ENCODE results near the gene ANTXR1. TPM values are rescaled to one million over a fixed set of nuclear protein-coding genes. Genes with fewer than 3 reads are reported as not detected.
"Not testable (repeated sequence)": the region's sequence is repeated elsewhere in the genome, so short reads cannot be mapped to it uniquely, and the experiment has no call there.

ANTXR1 gene
- total RNA-seq, 1 donor from 2014 or later: 87.8 TPM

GRCh38 chr2:69231612-69232277, 218.8 kb downstream of the ANTXR1 start:
- DNase-seq (ENCODE audit: low spot score): no peak

- DNase-seq (ENCODE audit: low spot score): not testable (repeated sequence)
These were observed 222.9 kb downstream of the ANTXR1 start for GRCh38 chr2:69235835-69236234.

DNA sequence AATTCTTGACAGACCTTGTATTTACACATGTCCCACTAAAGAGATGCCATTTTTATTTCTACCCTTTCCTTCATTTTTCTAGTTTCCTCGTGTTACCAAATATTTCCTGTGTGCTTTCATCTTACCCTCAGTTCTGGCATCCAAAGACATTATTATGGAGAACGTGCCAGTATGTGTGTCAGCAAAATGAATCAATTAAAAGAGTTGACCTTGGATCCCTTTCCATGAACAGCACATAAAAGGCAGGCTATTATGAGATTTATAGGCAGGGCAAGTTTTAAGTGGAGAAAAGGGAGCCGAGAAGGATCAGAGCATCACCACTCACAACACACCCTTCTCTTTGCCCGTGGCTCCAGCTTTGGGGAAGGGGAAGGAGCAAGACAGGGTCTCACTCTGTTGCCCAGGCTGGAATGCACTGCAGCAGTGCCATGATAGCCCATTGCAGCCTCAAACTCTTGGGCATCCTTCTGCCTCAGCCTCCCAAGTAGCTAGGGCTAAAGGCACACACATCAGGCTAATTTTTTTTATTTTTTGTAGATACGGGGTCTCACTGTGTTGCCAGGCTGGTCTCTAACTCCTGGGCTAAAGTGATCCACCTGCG, 224.2 kb downstream of the ANTXR1 start:
- no peak for DNase-seq (ENCODE audit: low spot score)

GRCh38 chr2:69238449-69239031, 225.6 kb downstream of the ANTXR1 start:
- DNase-seq (ENCODE audit: low spot score): no peak

GRCh38 chr2:69241093-69241492, 228.1 kb downstream of the ANTXR1 start:
- no peak for DNase-seq (ENCODE audit: low spot score)

- no peak for DNase-seq (ENCODE audit: low spot score)
These were observed 228.9 kb downstream of the ANTXR1 start for GRCh38 chr2:69241664-69242514.

- DNase-seq (ENCODE audit: low spot score): peak; percentile 59
These were observed 229.7 kb downstream of the ANTXR1 start for GRCh38 chr2:69242651-69243051.

DNA sequence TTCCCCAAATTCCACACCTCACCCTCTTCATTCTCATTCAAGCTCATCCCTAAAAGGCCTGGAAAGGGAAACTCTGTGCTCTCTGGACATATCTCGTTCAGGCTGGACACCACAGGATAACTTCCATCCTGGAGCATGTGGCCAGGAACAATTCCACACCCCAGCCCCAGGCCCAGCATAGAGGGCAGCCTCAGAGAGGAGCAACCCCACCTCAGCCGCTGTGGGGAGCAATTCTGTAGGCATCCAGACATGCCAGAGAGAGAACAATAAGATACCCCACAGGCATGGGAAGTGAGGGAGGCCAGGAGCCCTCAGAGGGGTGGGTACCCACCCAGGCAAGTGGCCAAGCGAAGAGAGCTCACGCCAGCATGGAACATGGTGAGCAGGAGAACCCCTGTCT, 230.7 kb downstream of the ANTXR1 start:
- DNase-seq (ENCODE audit: low spot score): no peak

GRCh38 chr2:69244882-69245281, 231.9 kb downstream of the ANTXR1 start:
- no peak for DNase-seq (ENCODE audit: low spot score)

DNA sequence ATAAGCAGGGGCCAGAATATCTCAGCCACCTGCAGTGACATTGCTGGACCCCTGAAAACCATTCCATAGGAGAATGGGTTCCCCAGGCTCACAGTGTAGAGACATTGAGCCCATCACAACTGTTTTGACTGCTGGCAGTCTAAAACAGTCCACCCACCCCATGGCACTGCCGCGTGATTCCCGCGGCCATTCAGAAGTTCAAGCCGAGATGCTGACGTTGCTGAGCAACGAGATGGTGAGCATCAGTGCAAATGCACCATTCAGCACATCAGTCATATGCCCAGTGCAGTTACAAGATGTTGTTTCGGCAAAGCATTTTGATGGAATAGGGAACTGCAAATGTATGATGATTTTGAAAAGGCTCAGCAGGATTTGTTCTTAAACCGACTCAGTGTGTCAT, 234.6 kb downstream of the ANTXR1 start:
- no peak for DNase-seq (ENCODE audit: low spot score)

GRCh38 chr2:69248232-69248631, 235.3 kb downstream of the ANTXR1 start:
- no peak for DNase-seq (ENCODE audit: low spot score)

- DNase-seq (ENCODE audit: low spot score): no peak
These were observed 238.0 kb downstream of the ANTXR1 start for GRCh38 chr2:69250981-69251380.

GRCh38 chr2:69251943-69252342, 239.0 kb downstream of the ANTXR1 start:
- no peak for DNase-seq (ENCODE audit: low spot score)

GRCh38 chr2:69253112-69253511, 240.1 kb downstream of the ANTXR1 start:
- no peak for DNase-seq (ENCODE audit: low spot score)

DNA sequence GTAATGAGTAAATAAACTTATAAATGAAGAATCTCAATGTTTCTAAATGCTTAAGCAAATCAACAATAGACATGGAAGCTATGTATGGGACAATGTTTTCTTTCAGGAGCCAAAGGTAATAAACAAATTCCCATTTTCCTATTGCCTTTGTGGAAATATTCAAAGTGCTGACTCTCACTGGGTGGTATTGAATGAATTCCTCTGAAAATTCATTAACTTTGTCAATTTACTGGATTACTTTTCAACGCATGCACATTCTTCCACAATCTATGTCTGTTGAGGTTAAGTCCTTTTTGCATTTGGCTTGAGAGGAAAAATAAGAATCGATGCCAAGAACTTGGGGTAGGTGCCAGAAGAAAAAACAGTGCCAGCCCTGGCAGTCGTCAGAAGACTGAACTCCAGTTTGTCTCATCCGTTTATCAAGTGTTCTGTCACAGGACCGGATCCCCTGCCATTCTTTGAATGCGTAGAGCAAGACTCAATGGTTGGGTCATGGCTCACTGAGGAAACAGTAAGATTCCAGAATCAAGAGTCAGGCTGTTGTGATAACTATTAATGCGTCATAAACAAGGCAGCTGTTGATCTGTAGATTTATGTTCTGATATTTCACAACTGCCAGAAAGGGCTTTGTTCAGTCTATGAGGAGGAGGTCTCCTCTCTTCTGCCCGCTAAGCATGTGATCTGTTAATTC, 240.8 kb downstream of the ANTXR1 start:
- DNase-seq (ENCODE audit: low spot score): no peak

GRCh38 chr2:69255760-69256159, 242.8 kb downstream of the ANTXR1 start:
- no peak for DNase-seq (ENCODE audit: low spot score)

GRCh38 chr2:69259994-69260591, 247.1 kb downstream of the ANTXR1 start:
- not testable (repeated sequence) for DNase-seq (ENCODE audit: low spot score)

DNA sequence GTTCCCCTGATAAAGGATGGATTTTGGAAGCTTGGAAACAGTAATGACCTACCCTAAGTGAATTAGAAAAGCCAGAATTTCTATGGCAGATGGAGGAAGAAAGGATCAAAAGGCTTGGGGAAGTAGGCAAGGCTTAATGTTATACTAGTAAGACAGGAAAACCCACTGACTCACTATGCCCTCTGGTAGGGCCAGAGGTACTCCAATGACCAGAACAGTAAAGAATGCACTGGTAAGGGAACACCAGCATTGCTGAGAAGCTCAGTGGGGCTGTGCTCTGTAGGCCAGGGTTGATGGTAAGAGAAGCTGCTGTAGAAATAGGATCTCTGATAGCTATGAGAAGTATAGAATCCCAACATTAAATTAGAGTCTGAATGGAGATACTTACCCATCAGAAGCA, 247.7 kb downstream of the ANTXR1 start:
- no peak for DNase-seq (ENCODE audit: low spot score)

GRCh38 chr2:69269330-69269729, 256.4 kb downstream of the ANTXR1 start:
- no peak for DNase-seq (ENCODE audit: low spot score)

DNA sequence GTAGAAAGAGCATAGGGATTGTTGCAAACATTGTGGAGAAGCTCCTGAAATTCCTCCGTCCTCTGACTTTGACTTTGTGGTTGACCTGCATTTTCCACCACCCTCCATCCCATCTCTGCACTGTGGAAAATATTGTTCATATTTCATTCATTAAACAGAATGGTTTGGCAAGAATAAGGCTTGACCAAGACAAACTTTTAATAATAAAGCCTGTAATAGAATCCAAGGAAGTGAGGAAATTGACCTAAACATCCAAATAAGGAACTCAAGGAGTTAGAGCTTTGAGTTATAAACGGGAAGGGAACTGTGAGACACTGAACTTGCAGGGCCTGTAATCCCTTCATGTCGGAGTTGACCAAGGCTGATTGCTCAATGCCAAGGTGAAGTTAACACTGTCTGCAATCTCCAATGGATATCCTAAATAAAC, 258.9 kb downstream of the ANTXR1 start:
- no peak for DNase-seq (ENCODE audit: low spot score)

- no peak for DNase-seq (ENCODE audit: low spot score)
These were observed 260.0 kb downstream of the ANTXR1 start for GRCh38 chr2:69272803-69273471.

Data from ureter (tissue), 1 donor.